ENCODE measurements around the gene PKN1. TPM values are rescaled to one million over a fixed set of nuclear protein-coding genes. Genes with fewer than 3 reads are reported as not detected.

Gene PKN1
- total RNA-seq, 6 donors from 2014 or later: 95.2 to 278 (median 200) TPM

GRCh38 chr19:14479975-14480699 is 47.0 kb downstream of the PKN1 start:
- no peaks in the 10 kb centered on the region for H3K9me3 ChIP-seq
- no peak overlapping the region for H3K4me3 ChIP-seq
- 40 to 72% methylated on average over 1 to 20 of the region's 43 CpGs for WGBS, 2 donors
- peak overlapping the region in 1 of 4 donors; percentile 34 for H3K27ac ChIP-seq
- H3K4me1 ChIP-seq: peaks cover 16 to 39% (median 20%) of the 10 kb centered on the region in 4 donors
- TF ChIP-seq POLR2AphosphoS5 (IDR thresholded peaks at IDR 0.05) (no peak), CTCF (IDR thresholded peaks at IDR 0.05) (peak; percentile 88 to 93 (median 90))
- peaks cover 0 to 55% (median 48%) of the 10 kb centered on the region in 4 donors for H3K36me3 ChIP-seq
- peaks cover 0 to 5% (median 0%) of the 10 kb centered on the region in 4 donors for H3K27me3 ChIP-seq
- DNase-seq (peak; percentile 46 to 93), ATAC-seq (ENCODE audit: low FRiP score in 2 of 2) (peak; percentile 53 to 61)

- 82 to 91% methylated on average over 4 to 5 of the region's 5 CpGs for WGBS, 2 donors
- no peak for TF ChIP-seq EP300 (IDR thresholded peaks at IDR 0.05)
- no peak for TF ChIP-seq POLR2A (IDR thresholded peaks at IDR 0.05)
- TF ChIP-seq POLR2AphosphoS5 (IDR thresholded peaks at IDR 0.05): no peak
- no peak for TF ChIP-seq CTCF (IDR thresholded peaks at IDR 0.05)
- no peaks in the 10 kb centered on the region for H3K27me3 ChIP-seq
- DNase-seq (no peak), ATAC-seq (ENCODE audit: low FRiP score in 2 of 2) (no peak)
- no peak overlapping the region for H3K4me3 ChIP-seq
- H3K9me3 ChIP-seq: no peaks in the 10 kb centered on the region
- peaks cover 10 to 33% (median 14%) of the 10 kb centered on the region in 4 donors for H3K4me1 ChIP-seq
- H3K27ac ChIP-seq: no peak overlapping the region
- peaks cover 0 to 58% (median 49%) of the 10 kb centered on the region in 4 donors for H3K36me3 ChIP-seq
These were observed 47.6 kb downstream of the PKN1 start for GRCh38 chr19:14480700-14481079.

- H3K27ac ChIP-seq: no peak overlapping the region
- ATAC-seq (ENCODE audit: low FRiP score in 2 of 2) (no peak), DNase-seq (no peak)
- 94 to 96% methylated on average over 9 to 18 of the region's 18 CpGs for WGBS, 2 donors
- TF ChIP-seq POLR2A (IDR thresholded peaks at IDR 0.05) (no peak), EP300 (IDR thresholded peaks at IDR 0.05) (no peak)
- no peaks in the 10 kb centered on the region for H3K9me3 ChIP-seq
- H3K36me3 ChIP-seq: peaks cover 0 to 70% (median 51%) of the 10 kb centered on the region in 4 donors
- H3K4me3 ChIP-seq: no peak overlapping the region
- H3K27me3 ChIP-seq: no peaks in the 10 kb centered on the region
- H3K4me1 ChIP-seq: peaks cover 0 to 17% (median 3%) of the 10 kb centered on the region in 4 donors
These were observed 49.3 kb downstream of the PKN1 start for GRCh38 chr19:14482172-14482941.

DNA sequence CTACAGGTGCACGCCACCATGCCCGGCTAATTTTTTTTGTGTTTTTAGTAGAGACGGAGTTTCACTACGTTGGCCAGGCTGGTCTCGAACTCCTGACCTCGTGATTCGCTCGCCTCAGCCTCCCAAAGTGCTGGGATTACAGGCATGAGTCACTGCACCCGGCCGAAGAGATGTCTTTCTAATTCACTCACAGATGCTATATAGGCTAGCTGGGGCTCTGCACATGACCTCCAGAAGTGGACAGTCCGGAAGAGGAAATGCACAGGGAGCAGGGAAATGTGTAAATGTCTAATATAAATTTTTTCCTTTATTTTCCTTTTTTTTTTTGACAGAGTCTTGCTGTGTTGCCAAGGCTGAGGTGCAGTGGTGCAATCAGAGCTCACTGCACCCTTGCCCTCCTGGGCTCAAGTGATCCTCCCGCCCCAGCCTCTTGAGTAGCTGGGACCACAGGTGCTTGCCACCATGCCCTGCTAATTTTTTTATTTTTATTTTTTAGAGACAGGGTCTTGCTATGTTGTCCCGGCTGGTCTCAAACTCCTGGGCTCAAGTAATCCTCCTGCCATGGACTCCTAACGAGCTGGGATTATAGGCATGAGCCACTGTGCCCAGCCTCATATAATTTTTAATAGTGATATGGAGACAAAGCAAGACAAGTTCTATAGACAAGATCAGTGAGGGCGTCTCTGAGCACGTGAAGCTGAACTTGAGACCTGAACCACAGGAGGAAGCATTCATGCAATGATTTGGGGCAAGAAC is 54.4 kb downstream of the PKN1 start:
- H3K9me3 ChIP-seq: no peaks in the 10 kb centered on the region
- H3K4me1 ChIP-seq: no peaks in the 10 kb centered on the region
- no peak for DNase-seq
- WGBS, 2 donors: 96 to 97% methylated on average over 16 of the region's 16 CpGs
- H3K36me3 ChIP-seq: peaks cover 6 to 63% (median 40%) of the 10 kb centered on the region in 4 donors
- no peak overlapping the region for H3K27ac ChIP-seq
- no peak for ATAC-seq (ENCODE audit: low FRiP score in 2 of 2)
- no peaks in the 10 kb centered on the region for H3K27me3 ChIP-seq
- TF ChIP-seq CTCF (IDR thresholded peaks at IDR 0.05): no peak
- no peak overlapping the region for H3K4me3 ChIP-seq

DNA sequence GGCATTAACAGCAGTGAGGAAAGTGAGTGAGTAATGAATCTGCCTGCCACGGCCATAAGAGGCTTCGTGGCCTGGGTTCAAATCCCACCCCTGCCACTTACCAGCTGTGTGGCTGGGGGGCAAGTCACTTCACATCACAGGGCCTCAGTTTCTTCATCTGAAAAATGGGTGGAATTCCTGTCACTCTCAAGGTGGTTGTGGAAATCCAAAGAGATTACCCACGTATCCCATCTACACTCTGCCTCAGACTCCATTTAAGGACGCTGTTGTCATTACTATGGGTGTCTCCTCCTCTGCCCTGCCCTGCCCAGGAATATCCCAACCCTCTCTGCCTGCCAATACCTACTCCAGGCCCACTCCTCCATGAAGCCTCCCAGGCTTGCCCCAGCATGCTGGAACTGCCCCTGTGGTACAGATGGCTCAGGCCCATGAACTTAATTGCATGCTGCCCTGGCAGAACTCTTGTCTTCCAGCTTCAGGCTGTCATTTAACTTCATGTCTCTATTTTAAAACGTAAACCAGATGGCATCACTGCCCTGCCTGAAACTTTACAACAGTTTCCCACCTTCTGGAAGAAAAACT is 59.7 kb downstream of the PKN1 start:
- H3K36me3 ChIP-seq: peaks cover 6 to 35% (median 26%) of the 10 kb centered on the region in 4 donors
- 91 to 98% methylated on average over 5 of the region's 5 CpGs for WGBS, 2 donors
- peaks cover 27 to 39% (median 29%) of the 10 kb centered on the region in 4 donors for H3K4me1 ChIP-seq
- TF ChIP-seq EP300 (IDR thresholded peaks at IDR 0.05): no peak
- no peak for TF ChIP-seq CTCF (IDR thresholded peaks at IDR 0.05)
- no peak overlapping the region for H3K27ac ChIP-seq
- no peak for ATAC-seq (ENCODE audit: low FRiP score in 2 of 2)
- no peak for DNase-seq
- no peaks in the 10 kb centered on the region for H3K9me3 ChIP-seq
- no peaks in the 10 kb centered on the region for H3K27me3 ChIP-seq
- no peak overlapping the region for H3K4me3 ChIP-seq
